Trophoblast cell (in vitro differentiated cells and primary cell): ENCODE measurements around the gene GALNTL6.

ENCODE experiments used
- DNase-seq, 2 donors: peaks; one replicate each; pipeline ENCODE4 v3.0.0-alpha.2; 2016
- H2AFZ ChIP-seq: 2 replicates; pipeline ENCODE4 v1.6.1; 2013; ENCODE audit warnings: low read length, moderate library complexity, mild to moderate bottlenecking; ENCODE audit not compliant: insufficient read depth, poor library complexity
- H2AK5ac ChIP-seq: 2 replicates; pipeline ENCODE4 v1.6.1; 2013; ENCODE audit warnings: mild to moderate bottlenecking, low read length
- H2BK120ac ChIP-seq: 2 replicates; pipeline ENCODE4 v1.6.1; 2013; ENCODE audit warnings: low read length, mild to moderate bottlenecking, moderate library complexity; ENCODE audit not compliant: insufficient read depth, poor library complexity
- H2BK12ac ChIP-seq: 2 replicates; pipeline ENCODE4 v1.6.1; 2013; ENCODE audit warnings: mild to moderate bottlenecking, low read length, moderate library complexity
- H2BK5ac ChIP-seq: 2 replicates; pipeline ENCODE4 v1.6.1; 2013; ENCODE audit warnings: low read length, low read depth, moderate library complexity, mild to moderate bottlenecking; ENCODE audit not compliant: poor library complexity
- H3K14ac ChIP-seq: 2 replicates; pipeline ENCODE4 v1.6.1; 2013; ENCODE audit warnings: mild to moderate bottlenecking, low read length
- H3K18ac ChIP-seq: 2 replicates; pipeline ENCODE4 v1.6.1; 2013; ENCODE audit warnings: mild to moderate bottlenecking, low read length
- H3K23ac ChIP-seq: 2 replicates; pipeline ENCODE4 v1.6.1; 2013; ENCODE audit warnings: low read length
- H3K27ac ChIP-seq: 2 replicates; pipeline ENCODE4 v1.5.1; 2013; ENCODE audit warnings: low read depth, mild to moderate bottlenecking, inconsistent platforms, low read length, moderate library complexity
- H3K27me3 ChIP-seq: 2 replicates; pipeline ENCODE4 v1.6.1; 2013; ENCODE audit warnings: inconsistent platforms, mild to moderate bottlenecking, low read length, moderate library complexity; ENCODE audit not compliant: insufficient read depth
- H3K36me3 ChIP-seq, 2 experiments: 1 replicate in 1 of 2; 2 replicates in 1 of 2; pipeline ENCODE4 v1.6.1; 2013; ENCODE audit warnings: low read length in 2 of 2, mild to moderate bottlenecking in 2 of 2, moderate library complexity in 1 of 2; ENCODE audit not compliant: insufficient read depth in 2 of 2, control insufficient read depth in 1 of 2
- H3K4ac ChIP-seq: 2 replicates; pipeline ENCODE4 v1.6.1; 2013; ENCODE audit warnings: low read depth, mild to moderate bottlenecking, low read length, moderate library complexity
- H3K4me1 ChIP-seq, 2 experiments: 1 replicate in 1 of 2; 2 replicates in 1 of 2; pipeline ENCODE4 v1.6.1; 2013; ENCODE audit warnings: low read length in 2 of 2, mild to moderate bottlenecking in 2 of 2, moderate library complexity in 1 of 2; ENCODE audit not compliant: insufficient read depth in 2 of 2, control insufficient read depth in 1 of 2
- H3K4me2 ChIP-seq: 2 replicates; pipeline ENCODE4 v1.6.1; 2013; ENCODE audit warnings: inconsistent platforms, mild to moderate bottlenecking, low read length, moderate library complexity
- H3K4me3 ChIP-seq: 2 replicates; pipeline ENCODE4 v1.5.1; 2013; ENCODE audit warnings: mild to moderate bottlenecking, low read depth, low read length, inconsistent platforms
- H3K79me1 ChIP-seq: one replicate; pipeline ENCODE4 v1.6.1; 2013; ENCODE audit warnings: low read length
- H3K79me2 ChIP-seq: 2 replicates; pipeline ENCODE4 v1.6.1; 2013; ENCODE audit warnings: low read length, mild to moderate bottlenecking; ENCODE audit not compliant: control insufficient read depth, insufficient read depth, poor library complexity
- H3K9ac ChIP-seq: 2 replicates; pipeline ENCODE4 v1.6.1; 2013; ENCODE audit warnings: mild to moderate bottlenecking, low read length
- H3K9me3 ChIP-seq: 2 replicates; pipeline ENCODE4 v1.6.1; 2013; ENCODE audit warnings: low read depth, mild to moderate bottlenecking, control low read depth, inconsistent platforms, low read length; ENCODE audit not compliant: insufficient read depth
- H4K12ac ChIP-seq: 2 replicates; pipeline ENCODE4 v1.6.1; 2013; ENCODE audit warnings: low read depth, mild to moderate bottlenecking, low read length, moderate library complexity
- H4K8ac ChIP-seq: 2 replicates; pipeline ENCODE4 v1.6.1; 2013; ENCODE audit warnings: low read depth, mild to moderate bottlenecking, low read length, moderate library complexity
- H4K91ac ChIP-seq: one replicate; pipeline ENCODE4 v1.6.1; 2013; ENCODE audit warnings: low read depth, mild to moderate bottlenecking, low read length, moderate library complexity
- WGBS: extraction: QIAGEN DNeasy Blood & Tissue Kit; methylation state at CpG from one replicate; pipeline ENCODE4 v1.1.7; 2013; ENCODE audit warnings: missing lambda C conversion rate; ENCODE audit not compliant: insufficient read length, insufficient coverage; ENCODE audit errors: extremely low coverage; 5-methylcytosine and 5-hydroxymethylcytosine counted together

GALNTL6 gene

DNA sequence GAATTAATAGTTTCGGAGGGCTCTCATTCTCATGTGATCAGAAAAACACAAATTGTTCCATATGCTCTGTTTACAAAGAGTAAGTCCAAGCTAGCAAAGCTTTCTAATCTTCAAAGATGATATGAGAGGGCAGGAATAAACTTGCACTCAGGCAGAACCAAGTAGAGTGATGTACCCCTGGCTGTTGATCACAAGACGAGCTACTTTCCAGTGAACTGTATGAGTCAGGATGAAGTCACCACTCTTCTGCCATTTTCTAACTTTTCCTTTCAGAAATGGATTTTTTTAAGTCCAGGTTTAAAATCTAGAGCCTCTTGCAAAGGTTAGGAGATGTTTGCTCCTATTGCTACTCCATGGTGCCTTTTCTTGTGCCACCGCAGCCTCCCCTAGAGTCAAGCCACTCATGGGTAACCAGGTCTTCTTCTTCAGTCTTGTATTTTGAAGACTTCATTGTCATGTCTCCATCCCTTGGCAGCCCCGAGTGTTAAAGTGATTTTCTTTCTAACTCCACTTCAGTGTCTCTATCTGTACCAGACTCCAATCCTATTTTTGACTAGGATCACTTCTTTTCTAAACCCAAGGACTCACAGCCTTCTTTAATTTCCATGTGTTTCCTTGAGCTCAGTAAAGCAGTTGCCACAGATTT, 1183.5 kb downstream of the GALNTL6 start:
- Histone ChIP-seq H4K8ac (no peak overlapping the region), H2BK120ac (no peak overlapping the region), H3K27me3 (no peaks in the 10 kb centered on the region), H4K91ac (no peak overlapping the region), H3K23ac (no peak overlapping the region), H3K4me1 (peaks cover 2% of the 10 kb centered on the region in 2 experiments), H3K9me3 (no peaks in the 10 kb centered on the region), H3K79me1 (peaks cover 6% of the 10 kb centered on the region), H2AK5ac (no peak overlapping the region), H3K4ac (no peak overlapping the region), H2BK12ac (no peak overlapping the region), H3K4me3 (no peak overlapping the region), H3K9ac (no peak overlapping the region), H3K36me3 (no peaks in the 10 kb centered on the region), H2AFZ (no peak overlapping the region), H3K79me2 (no peaks in the 10 kb centered on the region), H2BK5ac (no peak overlapping the region), H3K4me2 (no peak overlapping the region), H3K27ac (no peak overlapping the region), H4K12ac (no peak overlapping the region), H3K18ac (no peak overlapping the region), H3K14ac (no peak overlapping the region)
- DNase-seq, result no peak
- no CpG with 5 or more reads among the region's 4 CpGs for WGBS

DNA sequence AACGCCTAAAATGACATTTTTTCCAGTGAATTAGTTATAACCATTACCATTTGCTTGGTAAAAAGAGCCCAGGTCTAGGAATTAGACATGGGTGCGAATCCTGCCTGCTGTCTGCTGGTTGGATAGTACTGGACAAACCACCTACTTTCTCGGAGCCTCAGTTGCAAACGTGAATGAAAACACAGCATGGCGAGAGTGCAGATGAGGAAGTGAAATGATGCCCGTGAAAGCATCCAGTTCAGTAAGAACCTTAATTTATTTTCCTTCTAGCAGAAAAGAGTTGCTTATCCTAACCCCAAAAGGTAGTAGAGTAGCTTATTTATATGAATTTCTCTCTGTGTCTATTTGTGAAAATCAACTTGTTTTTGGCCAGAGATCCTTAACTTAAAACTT, 1184.0 kb downstream of the GALNTL6 start:
- Histone ChIP-seq H3K18ac (no peak overlapping the region), H3K4me3 (no peak overlapping the region), H3K9me3 (no peaks in the 10 kb centered on the region), H2BK5ac (no peak overlapping the region), H3K79me2 (no peaks in the 10 kb centered on the region), H3K14ac (no peak overlapping the region), H2AFZ (no peak overlapping the region), H2BK12ac (no peak overlapping the region), H3K4me1 (peaks cover 2% of the 10 kb centered on the region in 2 experiments), H4K91ac (no peak overlapping the region), H3K79me1 (peaks cover 6% of the 10 kb centered on the region), H4K12ac (no peak overlapping the region), H2AK5ac (no peak overlapping the region), H3K36me3 (no peaks in the 10 kb centered on the region), H3K23ac (no peak overlapping the region), H3K27me3 (no peaks in the 10 kb centered on the region), H4K8ac (no peak overlapping the region), H3K27ac (no peak overlapping the region), H3K4ac (no peak overlapping the region), H2BK120ac (no peak overlapping the region), H3K4me2 (no peak overlapping the region), H3K9ac (no peak overlapping the region)
- WGBS, result no CpG with 5 or more reads among the region's 6 CpGs
- DNase-seq, result no peak

- H4K91ac ChIP-seq, result no peak overlapping the region
- no peak overlapping the region for H2AK5ac ChIP-seq
- no peaks in the 10 kb centered on the region for H3K36me3 ChIP-seq
- no peak overlapping the region for H3K4me2 ChIP-seq
- no peak overlapping the region for H3K4ac ChIP-seq
- no peak overlapping the region for H3K14ac ChIP-seq
- H3K27me3 ChIP-seq, result no peaks in the 10 kb centered on the region
- no peak overlapping the region for H2BK120ac ChIP-seq
- H2AFZ ChIP-seq, result no peak overlapping the region
- H3K18ac ChIP-seq, result no peak overlapping the region
- DNase-seq, result no peak
- H3K9ac ChIP-seq, result no peak overlapping the region
- H3K4me1 ChIP-seq, result peaks cover 2% of the 10 kb centered on the region in 2 experiments
- no peak overlapping the region for H2BK5ac ChIP-seq
- no peak overlapping the region for H4K12ac ChIP-seq
- no peak overlapping the region for H2BK12ac ChIP-seq
- H3K4me3 ChIP-seq, result no peak overlapping the region
- H3K79me2 ChIP-seq, result no peaks in the 10 kb centered on the region
- no peak overlapping the region for H3K23ac ChIP-seq
- no peaks in the 10 kb centered on the region for H3K9me3 ChIP-seq
- no peak overlapping the region for H3K27ac ChIP-seq
- peaks cover 6% of the 10 kb centered on the region for H3K79me1 ChIP-seq
- H4K8ac ChIP-seq, result no peak overlapping the region
Observed at GRCh38 chr4:172997856-172998255, 1184.7 kb downstream of the GALNTL6 start.

DNA sequence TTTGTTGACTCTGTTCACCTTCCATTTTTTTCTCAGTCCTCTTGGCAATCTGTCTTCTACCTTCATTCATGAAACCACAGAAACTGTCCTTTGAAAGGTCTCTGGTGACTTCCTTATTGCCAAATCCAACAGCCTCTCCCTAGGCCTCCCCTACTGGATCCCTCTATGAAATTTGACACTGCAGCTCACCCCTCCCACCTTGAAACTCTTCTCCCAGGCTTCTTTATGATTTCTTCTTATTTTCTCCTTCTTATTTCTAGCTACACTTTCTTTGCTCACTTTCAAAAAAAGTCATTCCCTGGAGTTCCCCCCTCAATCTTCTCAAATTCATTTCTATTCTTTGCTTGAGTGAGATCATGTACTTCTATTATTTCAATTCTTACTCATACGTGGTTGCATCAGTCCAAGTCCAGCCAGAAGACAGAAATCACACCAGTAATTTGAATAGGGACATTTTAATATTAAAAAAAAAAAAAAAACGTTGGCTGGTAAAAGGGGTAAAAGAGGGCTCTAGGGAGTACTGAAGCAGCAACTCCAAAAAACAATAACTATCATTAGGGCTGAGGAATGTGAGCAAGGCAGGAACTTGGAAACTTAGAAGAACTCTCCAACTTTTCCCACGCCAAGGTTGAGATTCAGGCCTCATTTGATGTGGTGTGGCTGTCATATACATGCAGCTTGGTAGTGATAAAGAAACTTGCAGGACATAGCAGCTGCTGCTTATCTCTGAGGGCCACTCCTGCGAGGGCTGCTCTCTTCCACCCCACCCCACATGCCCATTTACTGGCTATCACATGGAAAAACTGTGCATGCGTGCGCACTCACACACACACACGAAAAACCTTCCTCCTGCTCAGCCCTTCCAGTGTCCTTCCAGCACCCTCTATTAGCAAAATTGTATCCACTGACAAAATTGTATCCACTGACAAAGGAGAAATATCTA, 1185.6 kb downstream of the GALNTL6 start:
- no peak overlapping the region for H3K18ac ChIP-seq
- no peak overlapping the region for H3K4me3 ChIP-seq

More for the DNA sequence above, 1185.6 kb downstream of the GALNTL6 start:
- DNase-seq, result no peak
- peak overlapping the region; percentile 83 for H2AK5ac ChIP-seq
- H3K4me1 ChIP-seq, result peaks cover 0 to 2% of the 10 kb centered on the region in 2 experiments
- H2BK5ac ChIP-seq, result no peak overlapping the region
- no peaks in the 10 kb centered on the region for H3K27me3 ChIP-seq
- peak overlapping the region; percentile 66 for H2BK120ac ChIP-seq
- no peak overlapping the region for H3K23ac ChIP-seq
- H3K36me3 ChIP-seq, result no peaks in the 10 kb centered on the region
- H2BK12ac ChIP-seq, result peak overlapping the region; percentile 9
- no peak overlapping the region for H3K4ac ChIP-seq
- no peak overlapping the region for H4K12ac ChIP-seq
- WGBS, result no CpG with 5 or more reads among the region's 7 CpGs
- H3K9ac ChIP-seq, result no peak overlapping the region
- H3K79me1 ChIP-seq, result peaks cover 2% of the 10 kb centered on the region
- H3K14ac ChIP-seq, result peak overlapping the region; percentile 4
- no peak overlapping the region for H3K4me2 ChIP-seq
- H4K91ac ChIP-seq, result no peak overlapping the region
- no peak overlapping the region for H4K8ac ChIP-seq
- no peaks in the 10 kb centered on the region for H3K9me3 ChIP-seq
- H3K79me2 ChIP-seq, result no peaks in the 10 kb centered on the region
- H3K27ac ChIP-seq, result no peak overlapping the region
- H2AFZ ChIP-seq, result no peak overlapping the region
